GM18511 (cell line): Measurements from ENCODE around the gene HARS2.
"Not testable (repeated sequence)": the region's sequence is repeated elsewhere in the genome, so short reads cannot be mapped to it uniquely, and the experiment has no call there.

ENCODE experiments used
- ATAC-seq: cut with Tn5 transposase; IDR thresholded peaks from one replicate; pipeline ENCODE4 v1.9.1; 2021; ENCODE audit warnings: mild to moderate bottlenecking, moderate library complexity; ENCODE audit not compliant: unreplicated experiment

HARS2 gene

DNA sequence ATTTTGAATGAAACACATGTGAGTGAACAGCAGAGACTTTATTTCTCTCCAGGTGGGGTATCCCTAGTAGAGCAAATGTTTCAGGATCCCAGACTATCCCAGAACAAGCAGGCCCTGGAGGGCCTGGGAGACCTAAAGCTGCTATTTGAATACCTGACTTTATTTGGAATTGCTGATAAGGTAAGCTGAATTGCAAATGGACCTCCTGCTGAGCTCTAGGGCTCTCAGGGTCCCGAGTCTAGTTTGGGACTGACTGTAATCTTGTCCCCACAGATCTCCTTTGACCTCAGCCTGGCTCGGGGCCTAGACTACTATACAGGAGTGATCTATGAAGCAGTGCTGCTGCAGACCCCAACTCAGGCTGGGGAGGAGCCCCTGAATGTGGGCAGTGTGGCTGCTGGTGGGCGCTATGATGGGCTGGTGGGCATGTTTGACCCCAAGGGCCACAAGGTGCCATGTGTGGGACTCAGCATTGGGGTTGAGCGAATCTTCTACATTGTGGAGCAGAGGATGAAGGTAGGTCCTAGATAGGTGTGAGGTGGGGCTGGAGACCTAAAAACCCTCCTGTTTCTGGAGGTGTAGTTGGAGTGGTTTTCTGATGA lies 5.7 kb downstream of the HARS2 start:
- ATAC-seq, result no peak

DNA sequence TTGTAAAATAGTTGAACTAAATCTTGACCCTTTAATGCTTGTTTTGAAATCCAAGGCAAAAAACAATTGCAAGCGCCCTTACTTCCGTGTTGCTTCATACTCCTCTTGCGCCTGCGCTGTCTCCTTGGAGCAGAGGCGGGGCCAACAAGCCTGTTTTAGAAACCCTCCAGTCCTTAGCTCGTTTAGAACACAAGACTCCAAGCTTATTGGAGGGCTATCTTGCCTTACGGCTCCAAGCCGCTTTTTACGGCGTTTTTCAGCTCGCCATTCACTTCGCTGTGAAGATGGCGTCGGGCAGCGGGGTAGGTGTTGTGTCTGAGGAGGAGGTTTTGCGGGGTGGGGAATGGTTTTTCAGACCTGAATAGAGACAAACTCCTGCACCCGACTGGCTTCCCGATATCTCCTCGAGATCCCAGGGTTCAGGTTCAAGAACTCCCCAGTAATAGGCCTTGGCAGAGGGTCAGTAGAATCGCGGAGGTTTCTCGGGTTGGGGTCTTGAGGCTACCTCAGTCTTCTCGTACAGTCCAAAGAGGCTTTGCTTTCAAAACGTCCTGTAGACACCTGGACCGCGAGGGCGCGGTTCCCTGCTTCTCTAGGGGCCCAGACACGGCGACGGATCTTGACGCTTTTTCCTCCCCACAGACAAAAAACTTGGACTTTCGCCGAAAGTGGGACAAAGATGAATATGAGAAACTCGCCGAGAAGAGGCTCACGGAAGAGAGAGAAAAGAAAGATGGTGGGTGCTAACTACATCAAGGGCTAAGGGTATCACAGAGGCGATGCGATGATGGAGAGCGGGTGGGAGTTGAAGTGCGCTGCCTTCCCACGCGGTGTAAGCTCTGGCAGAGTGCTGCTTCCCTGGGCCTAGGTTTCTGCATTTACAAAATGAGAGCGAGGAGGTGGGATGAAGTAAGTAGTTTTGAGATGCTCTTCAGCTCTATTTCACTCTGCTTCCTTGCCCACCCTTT lies 9.2 kb downstream of the HARS2 start, which contains the start of gene ZMAT2:
TSS of gene ZMAT2 (plus strand) at position 271 of the 968 bp plus-strand sequence. CDS start at position 285, 14 bp downstream.
- peak; percentile 99 for ATAC-seq

DNA sequence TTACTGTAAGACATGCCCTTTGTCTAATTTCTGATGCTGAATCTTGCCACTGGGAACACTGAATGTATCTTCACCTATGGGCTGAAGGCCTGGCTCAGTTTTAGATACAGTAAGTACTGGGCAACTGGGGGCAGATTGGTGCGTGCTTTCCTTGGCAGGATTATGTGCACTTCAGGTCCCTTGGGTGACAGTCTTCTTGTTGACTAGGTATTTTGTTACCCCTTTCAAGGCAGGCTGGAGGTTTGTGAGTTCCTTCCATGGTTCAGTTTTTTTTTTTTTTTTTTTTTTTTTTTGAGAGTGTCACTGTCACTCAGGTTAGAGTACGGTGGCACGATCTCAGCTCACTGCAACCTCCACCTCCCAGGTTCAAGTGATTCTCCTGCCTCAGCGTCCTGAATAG lies 16.6 kb downstream of the HARS2 start:
- no peak for ATAC-seq

DNA sequence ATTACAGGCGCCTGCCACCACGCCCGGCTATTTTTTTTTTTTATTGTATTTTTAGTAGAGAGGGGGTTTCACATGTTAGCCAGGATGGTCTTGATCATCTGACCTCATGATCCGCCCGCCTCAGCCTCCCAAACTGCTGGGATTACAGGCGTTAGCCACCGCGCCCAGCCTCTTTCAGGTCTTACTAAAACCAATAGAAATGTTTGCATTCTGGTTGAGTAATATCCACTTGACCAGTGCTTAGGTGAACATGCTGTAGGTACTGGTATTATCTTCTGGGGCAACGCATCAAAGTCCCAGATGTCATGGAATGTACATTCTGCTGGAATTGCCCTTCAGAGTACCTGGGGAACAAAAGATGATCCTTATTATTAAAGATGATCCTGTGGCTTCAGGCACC lies 17.5 kb downstream of the HARS2 start:
- not testable (repeated sequence) for ATAC-seq

DNA sequence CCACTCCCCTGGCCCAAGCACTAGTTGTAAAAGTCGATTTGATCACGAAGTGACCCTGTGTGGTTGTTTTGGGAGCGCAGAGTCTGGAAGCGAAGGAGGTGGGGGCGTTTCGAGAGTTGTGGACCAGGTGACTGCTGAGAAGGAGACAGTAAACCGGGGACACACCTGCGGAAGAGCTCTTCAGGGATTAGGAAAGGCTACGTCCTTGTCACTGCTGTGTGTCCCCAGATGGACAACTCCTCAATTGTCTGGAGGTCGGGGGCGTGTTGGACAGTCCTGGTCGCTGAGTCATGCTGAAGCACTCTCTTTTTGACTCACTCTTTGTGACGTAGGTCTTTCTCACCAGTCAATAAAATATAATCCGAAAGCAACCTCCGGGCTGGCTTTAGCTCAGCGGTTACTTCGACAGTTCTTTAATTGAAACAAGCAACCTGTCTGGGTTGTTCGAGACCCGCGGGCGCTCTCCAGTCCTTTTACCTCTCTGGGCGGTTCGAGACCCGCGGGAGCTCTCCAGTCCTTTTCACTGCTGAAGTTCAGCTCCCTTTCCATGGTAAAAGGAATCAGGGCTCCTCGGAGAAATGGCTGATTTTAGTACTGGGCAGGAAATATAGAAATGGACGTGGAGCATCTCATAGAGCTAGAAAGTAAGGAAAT lies 19.8 kb downstream of the HARS2 start:
- peak; percentile 93 for ATAC-seq

DNA sequence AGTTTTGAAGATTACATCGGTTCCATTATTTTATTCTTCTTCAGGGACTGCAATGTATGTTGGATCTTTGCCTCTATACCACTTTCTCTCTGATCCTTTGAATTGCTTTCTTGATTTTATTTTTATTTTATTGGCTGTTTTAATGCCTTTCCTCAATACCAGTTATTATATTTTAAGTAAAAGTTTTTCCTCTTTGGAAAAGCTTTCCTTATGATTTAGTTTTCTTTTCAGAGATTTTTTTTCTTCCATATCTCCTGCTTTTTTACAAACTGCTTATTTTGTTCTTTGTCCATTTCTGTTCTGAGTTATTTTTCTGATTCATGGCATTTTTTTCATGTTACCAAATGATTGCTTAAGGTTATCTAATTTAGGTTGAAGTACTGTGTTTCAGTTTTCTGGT lies 20.5 kb downstream of the HARS2 start:
- no peak for ATAC-seq

DNA sequence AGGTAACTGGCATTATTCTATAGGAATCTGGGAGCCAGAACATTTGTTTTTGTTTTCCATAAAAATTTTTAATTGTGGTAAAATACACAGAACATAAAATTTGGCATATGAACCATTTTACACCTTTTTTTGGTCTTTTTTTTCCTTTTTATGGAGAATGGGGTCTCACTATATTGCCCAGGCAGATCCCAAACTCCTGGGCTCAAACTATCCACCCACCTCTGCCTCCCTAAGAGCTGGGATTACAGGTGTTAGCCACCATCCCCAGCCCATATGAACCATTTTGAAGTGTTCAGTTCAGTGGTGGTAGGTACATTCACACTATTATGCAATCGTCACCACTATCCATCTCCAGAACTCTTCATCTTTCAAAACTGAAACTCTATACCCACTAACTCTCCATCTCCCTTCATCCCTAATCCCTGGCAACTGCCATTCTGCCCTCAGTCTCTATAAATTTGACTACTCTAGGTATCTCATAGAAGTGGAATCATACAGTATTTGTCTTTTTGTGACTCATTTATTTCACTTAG lies 22.4 kb downstream of the HARS2 start:
- no peak for ATAC-seq

DNA sequence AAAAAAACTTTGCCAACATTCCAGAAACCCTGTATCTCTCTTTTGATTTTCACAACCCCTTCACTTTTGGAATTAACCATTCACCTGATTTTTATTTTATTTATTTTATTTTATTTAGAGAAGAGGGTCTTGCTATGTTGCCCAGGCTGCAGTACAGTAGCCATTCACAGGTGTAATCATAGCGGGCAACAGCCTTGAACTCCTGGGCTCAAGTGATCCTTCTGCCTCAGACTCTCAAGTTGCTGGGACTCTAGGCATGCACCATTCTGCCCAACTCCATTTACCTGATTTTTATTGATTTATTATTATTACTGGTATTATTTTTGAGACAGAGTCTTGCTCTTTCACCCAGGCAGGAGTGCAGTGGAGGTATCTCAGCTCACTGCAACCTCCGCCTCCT lies 25.0 kb downstream of the HARS2 start:
- ATAC-seq, result not testable (repeated sequence)

DNA sequence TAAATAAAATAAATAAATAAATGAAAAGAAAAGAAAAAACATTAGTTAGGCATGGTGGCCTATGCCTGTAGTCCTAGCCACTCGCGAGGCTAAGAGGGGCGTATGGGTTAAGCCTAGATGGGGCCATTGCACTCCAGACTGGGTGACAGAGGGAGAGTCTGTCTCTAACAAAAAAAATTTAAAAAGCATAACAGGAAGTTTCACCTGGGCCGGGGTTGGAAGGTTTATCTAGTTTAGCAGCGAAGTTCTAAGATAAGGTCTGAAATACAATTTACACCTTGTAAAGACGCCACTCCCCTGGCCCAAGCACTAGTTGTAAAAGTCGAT lies 27.0 kb downstream of the HARS2 start:
- no peak for ATAC-seq

DNA sequence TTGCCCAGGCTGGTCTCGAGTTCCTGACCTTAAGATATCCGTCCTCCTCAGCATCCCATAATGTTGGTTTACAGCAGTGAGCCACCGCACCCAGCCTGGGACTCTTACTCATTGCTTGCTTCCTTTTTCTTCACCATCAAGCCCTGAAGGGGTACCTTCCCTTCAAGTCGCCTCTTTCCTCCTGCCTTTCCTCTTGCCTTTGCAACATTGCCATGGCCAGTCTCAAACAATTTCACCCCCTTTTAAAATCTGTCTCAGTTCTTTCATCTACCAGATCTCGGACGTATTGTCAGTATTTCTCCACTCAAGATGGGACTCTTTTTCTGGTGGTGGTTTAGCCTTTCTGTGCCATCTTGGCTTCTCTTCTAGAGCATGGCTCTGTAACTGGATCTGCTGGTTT lies 29.5 kb downstream of the HARS2 start:
- ATAC-seq, result peak; percentile 21

DNA sequence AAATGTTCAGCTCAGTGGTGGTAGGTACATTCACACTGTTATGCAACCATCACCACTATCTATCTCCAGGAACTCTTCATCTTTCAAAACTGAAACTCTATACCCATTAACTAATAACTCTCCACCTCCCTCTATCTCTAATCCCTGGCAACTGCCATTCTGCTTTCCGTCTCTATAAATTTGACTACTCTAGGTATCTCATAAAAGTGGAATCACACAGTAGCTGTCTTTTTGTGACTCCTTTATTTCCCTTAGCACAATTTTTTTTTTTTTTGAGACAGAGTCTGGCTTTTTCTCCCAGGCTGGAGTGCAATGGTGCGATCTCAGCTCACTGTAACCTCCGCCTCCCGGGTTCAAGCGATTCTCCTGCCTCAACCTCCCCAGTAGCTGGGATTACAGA lies 30.1 kb downstream of the HARS2 start:
- not testable (repeated sequence) for ATAC-seq

DNA sequence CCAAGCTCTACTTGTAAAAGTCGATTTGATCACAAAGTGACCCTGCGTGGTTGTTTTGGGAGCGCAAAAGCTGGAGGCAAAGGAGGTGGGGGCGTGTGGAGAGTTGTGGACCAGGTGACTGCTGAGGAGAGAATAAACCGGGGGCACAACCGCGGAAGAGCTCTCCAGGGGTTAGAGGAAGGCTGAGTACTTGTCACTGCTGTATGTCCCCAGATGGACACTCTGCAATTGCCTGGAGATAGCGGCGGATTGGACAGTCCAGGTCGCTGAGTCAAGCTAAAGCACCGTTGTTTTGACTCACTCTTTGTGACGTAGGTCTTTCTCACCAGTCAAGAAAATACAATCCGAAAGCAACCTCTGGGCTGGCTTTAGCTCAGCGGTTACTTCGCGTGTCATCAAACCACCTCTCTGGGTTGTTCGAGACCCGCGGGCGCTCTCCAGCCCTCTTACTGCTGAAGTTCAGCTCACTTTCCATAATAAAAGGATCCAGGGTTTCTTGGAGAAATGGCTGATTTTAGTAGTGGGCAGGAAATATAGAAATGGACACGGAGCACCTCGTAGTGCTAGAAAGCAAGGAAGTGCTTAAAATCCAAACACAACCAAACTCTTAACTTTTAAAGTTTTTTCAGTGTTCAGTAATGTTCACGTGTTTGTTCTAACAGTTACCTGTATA lies 34.7 kb downstream of the HARS2 start:
- ATAC-seq, result peak; percentile 92

DNA sequence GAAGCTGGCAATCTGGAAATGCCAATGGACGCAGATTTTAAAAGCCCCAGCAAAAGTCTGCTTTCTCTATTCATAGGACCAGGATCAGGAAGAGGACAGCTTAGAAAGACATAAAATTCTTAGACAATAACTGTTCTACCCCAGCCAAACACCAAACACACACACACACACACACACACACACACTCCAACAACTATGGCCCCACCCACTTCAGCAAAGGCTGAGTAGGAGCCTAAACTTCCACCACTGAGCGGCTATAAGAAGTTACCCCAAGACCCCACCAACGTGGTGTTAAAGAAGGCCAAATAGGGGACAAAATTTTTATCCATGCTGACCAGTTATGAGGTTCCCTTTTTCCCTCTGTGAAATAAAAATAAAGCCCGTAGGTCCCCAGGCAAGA lies 41.8 kb downstream of the HARS2 start:
- ATAC-seq, result no peak

DNA sequence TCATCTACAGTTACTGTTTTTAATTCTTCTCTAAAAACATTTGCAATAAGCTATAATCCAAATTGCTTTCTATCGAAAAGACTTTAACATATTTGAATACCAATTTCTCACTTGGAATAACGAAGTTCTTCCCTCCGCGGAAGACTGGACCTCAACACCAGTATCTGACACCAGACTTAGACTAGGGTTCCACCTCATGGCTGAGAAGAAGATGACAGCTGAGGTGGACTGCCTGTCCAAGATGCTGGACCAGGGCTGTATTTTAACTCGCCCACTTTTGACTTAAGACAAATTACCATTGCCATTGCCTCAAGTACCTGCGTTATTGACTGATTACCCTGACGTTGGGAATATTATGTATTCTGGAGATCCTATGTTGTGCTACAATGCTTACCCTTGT lies 43.1 kb downstream of the HARS2 start:
- no peak for ATAC-seq

DNA sequence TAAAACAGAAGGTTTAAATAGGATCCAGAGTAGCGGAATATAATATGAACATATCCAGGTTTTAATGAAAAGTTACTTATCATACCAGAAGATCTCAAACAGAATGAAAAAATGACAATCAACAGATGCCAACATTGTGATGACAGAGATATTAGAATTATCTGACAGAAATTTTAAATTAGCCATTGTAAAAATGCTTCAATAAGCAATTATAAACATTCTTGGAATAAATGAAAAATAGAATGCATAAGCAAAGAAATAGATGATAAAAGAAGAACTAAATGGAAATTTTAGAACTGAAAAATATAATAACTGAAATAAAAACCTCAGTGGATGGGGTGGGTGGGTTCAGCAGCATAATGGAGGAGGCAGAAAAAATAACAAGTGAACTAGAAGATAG lies 46.2 kb downstream of the HARS2 start:
- no peak for ATAC-seq

DNA sequence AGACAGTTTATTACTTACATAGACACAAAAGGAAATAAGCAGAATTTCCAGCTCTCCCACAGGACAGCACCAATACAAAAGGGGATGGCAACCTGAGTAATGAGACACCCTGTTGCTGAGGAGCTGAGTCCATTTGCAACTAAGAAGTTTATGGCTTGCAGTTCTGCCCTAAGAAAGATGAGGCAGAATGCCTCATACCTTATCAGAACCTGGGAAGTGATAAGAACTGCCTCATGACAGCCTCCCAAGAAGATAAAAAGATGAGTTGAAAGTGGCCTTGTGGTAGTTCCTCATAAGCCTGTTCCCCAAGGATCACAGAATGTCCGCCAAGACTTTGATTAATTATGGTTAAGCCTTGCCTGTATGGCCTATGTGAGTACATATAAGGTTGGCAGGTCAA lies 50.7 kb downstream of the HARS2 start:
- ATAC-seq, result no peak
